Endometrium (tissue), 2 donors: ENCODE results near the gene RNPC3.
"Not testable (repeated sequence)": the region's sequence is repeated elsewhere in the genome, so short reads cannot be mapped to it uniquely, and the experiment has no call there.

Source experiments
- FAIRE-seq: peaks from 2 replicates; lab custom pipeline; 2012; peaks lifted over from hg19 to GRCh38; lab: Jason Lieb, UNC
- donor health status: control.
- donor health status: control.

RNPC3 gene

GRCh38 chr1:103560427-103560826 lies 34.9 kb downstream of the RNPC3 start:
- no peak for FAIRE-seq

- FAIRE-seq = not testable (repeated sequence)
These were observed 35.6 kb downstream of the RNPC3 start for GRCh38 chr1:103561124-103561523.

- no peak for FAIRE-seq
These were observed 36.3 kb downstream of the RNPC3 start for GRCh38 chr1:103561643-103562395.

GRCh38 chr1:103563056-103563455 lies 37.6 kb downstream of the RNPC3 start:
- FAIRE-seq = no peak

- no peak for FAIRE-seq
These were observed 44.0 kb downstream of the RNPC3 start for GRCh38 chr1:103569493-103569892.

GRCh38 chr1:103571289-103571688 lies 45.8 kb downstream of the RNPC3 start, which contains the start of gene AMY2B:
Gene AMY2B (plus strand): TSS chr1:103571589. CDS start chr1:103571603, 14 bp downstream.
- FAIRE-seq = not testable (repeated sequence)

GRCh38 chr1:103576065-103576464 lies 50.6 kb downstream of the RNPC3 start:
- no peak for FAIRE-seq

GRCh38 chr1:103576784-103577183 lies 51.3 kb downstream of the RNPC3 start:
- FAIRE-seq = not testable (repeated sequence)

- FAIRE-seq = no peak
These were observed 57.0 kb downstream of the RNPC3 start for GRCh38 chr1:103582464-103582863.

GRCh38 chr1:103583887-103584286 lies 58.4 kb downstream of the RNPC3 start:
- FAIRE-seq = no peak

- FAIRE-seq = peak; percentile 29
These were observed 59.0 kb downstream of the RNPC3 start for GRCh38 chr1:103584537-103584936.

GRCh38 chr1:103602740-103603139 lies 77.2 kb downstream of the RNPC3 start:
- peak; percentile 93 for FAIRE-seq
